ENCODE results near the gene FAM186B. TPM values are rescaled to one million over a fixed set of nuclear protein-coding genes. Genes with fewer than 3 reads are reported as not detected.
"Not testable (repeated sequence)": the region's sequence is repeated elsewhere in the genome, so short reads cannot be mapped to it uniquely, and the experiment has no call there.

Gene FAM186B
- 1.1 TPM for polyA plus RNA-seq (2012; ENCODE audit: insufficient read depth, insufficient read length, low read depth)

GRCh38 chr12:49605539-49605938 is at the start of gene FAM186B:
FAM186B (minus strand) TSS chr12:49605639; CDS start chr12:49605477, 162 bp downstream.
- H3K9me3 ChIP-seq; H3K27me3 ChIP-seq; DNase-seq; H3K4me1 ChIP-seq; H3K36me3 ChIP-seq; H3K4me3 ChIP-seq (ENCODE audit: low read depth, low read length): not testable (repeated sequence)

- no peaks in the 10 kb centered on the region for H3K4me1 ChIP-seq
- H3K9me3 ChIP-seq: no peaks in the 10 kb centered on the region
- no peak overlapping the region for H3K4me3 ChIP-seq (ENCODE audit: low read depth, low read length)
- no peaks in the 10 kb centered on the region for H3K36me3 ChIP-seq
- no peaks in the 10 kb centered on the region for H3K27me3 ChIP-seq
- TF ChIP-seq CTCF (IDR thresholded peaks at IDR 0.05; ENCODE audit: low read depth, low read length): no peak
- no peak for DNase-seq
Measured at GRCh38 chr12:49654715-49655114, 49.3 kb upstream of the FAM186B start.

DNA sequence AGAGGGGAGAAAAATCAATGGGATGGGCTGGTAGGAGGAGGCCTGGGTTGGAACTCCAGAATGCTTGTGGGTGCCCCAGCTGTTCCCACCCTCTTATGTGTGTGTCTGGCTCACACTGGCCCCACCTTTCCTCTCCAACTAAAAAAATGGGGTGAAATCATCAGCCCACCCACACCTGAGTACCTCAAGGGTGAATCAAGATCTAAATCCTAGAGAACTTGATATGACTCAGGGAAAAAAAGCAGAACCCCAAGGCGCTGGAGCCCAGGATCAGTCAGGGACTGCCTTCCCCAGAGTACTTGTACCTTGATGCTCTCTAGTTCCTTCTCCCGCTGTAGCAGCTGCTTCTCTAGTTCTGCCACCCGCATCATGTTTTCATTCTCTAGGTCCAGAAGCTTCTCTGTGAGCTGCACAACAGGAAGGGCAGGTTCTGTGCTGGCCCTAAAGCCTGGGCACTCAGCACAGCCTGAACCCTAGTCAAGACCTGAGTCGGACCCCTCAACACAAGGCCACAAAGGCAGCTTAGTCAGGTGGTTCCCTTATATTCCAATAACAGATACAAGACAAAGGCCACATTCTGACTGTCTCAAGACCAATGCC is 47.6 kb upstream of the FAM186B start:
- no peak for TF ChIP-seq CTCF (IDR thresholded peaks at IDR 0.05; ENCODE audit: low read depth, low read length)
- Histone ChIP-seq H3K4me1 (no peaks in the 10 kb centered on the region), H3K9me3 (no peaks in the 10 kb centered on the region), H3K36me3 (no peaks in the 10 kb centered on the region), H3K27me3 (no peaks in the 10 kb centered on the region), H3K4me3 (ENCODE audit: low read depth, low read length) (no peak overlapping the region)
- DNase-seq: no peak

- DNase-seq: no peak
- Histone ChIP-seq H3K36me3 (no peaks in the 10 kb centered on the region), H3K27me3 (no peaks in the 10 kb centered on the region), H3K9me3 (no peaks in the 10 kb centered on the region), H3K4me1 (no peaks in the 10 kb centered on the region), H3K4me3 (ENCODE audit: low read depth, low read length) (no peak overlapping the region)
- no peak for TF ChIP-seq CTCF (IDR thresholded peaks at IDR 0.05; ENCODE audit: low read depth, low read length)
Measured at GRCh38 chr12:49651855-49652254, 46.4 kb upstream of the FAM186B start.

GRCh38 chr12:49649892-49650291 is 44.5 kb upstream of the FAM186B start:
- no peak overlapping the region for H3K4me3 ChIP-seq (ENCODE audit: low read depth, low read length)
- TF ChIP-seq CTCF (IDR thresholded peaks at IDR 0.05; ENCODE audit: low read depth, low read length): no peak
- H3K4me1 ChIP-seq: no peaks in the 10 kb centered on the region
- H3K27me3 ChIP-seq: no peaks in the 10 kb centered on the region
- no peaks in the 10 kb centered on the region for H3K9me3 ChIP-seq
- H3K36me3 ChIP-seq: no peaks in the 10 kb centered on the region
- no peak for DNase-seq

GRCh38 chr12:49649445-49649844 is 44.0 kb upstream of the FAM186B start:
- Histone ChIP-seq H3K36me3 (no peaks in the 10 kb centered on the region), H3K9me3 (no peaks in the 10 kb centered on the region), H3K4me3 (ENCODE audit: low read depth, low read length) (no peak overlapping the region), H3K4me1 (no peaks in the 10 kb centered on the region), H3K27me3 (no peaks in the 10 kb centered on the region)
- TF ChIP-seq CTCF (IDR thresholded peaks at IDR 0.05; ENCODE audit: low read depth, low read length): no peak
- no peak for DNase-seq

DNA sequence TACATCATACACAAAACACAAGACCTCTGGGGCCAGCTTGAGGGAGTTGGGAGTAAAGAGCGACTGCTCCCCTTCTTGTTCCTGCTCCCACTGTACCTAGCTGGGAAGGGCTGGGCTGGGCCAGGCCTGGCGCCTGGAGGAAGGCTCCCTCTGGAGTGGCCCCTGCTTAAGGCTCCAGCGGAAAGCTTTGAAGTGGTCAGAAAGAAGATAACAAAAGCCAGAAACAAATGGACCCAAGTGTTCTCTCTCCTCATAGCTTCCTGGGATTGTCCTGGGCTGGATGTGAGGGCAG is 43.2 kb upstream of the FAM186B start:
- H3K36me3 ChIP-seq: no peaks in the 10 kb centered on the region
- no peak for TF ChIP-seq CTCF (IDR thresholded peaks at IDR 0.05; ENCODE audit: low read depth, low read length)
- H3K4me1 ChIP-seq: no peaks in the 10 kb centered on the region
- no peaks in the 10 kb centered on the region for H3K9me3 ChIP-seq
- no peak overlapping the region for H3K4me3 ChIP-seq (ENCODE audit: low read depth, low read length)
- H3K27me3 ChIP-seq: no peaks in the 10 kb centered on the region
- DNase-seq: no peak

Measured in BE2C (cell line).